Left hindlimb (tissue), 1 donor: ENCODE measurements around the gene ZNF579.
A peak's percentile ranks its signal among the peaks of the same experiment; 100 is the strongest.

Source experiments
- DNase-seq: peaks from one replicate; pipeline ENCODE4 v3.0.0-alpha.2; 2018

ZNF579 gene

GRCh38 chr19:55580628-55581144 is at the start of gene ZNF579:
TSS of gene ZNF579 (minus strand) at chr19:55580848. CDS start at chr19:55579639, 1,209 bp downstream.
- DNase-seq, result peak; percentile 94

GRCh38 chr19:55626350-55626749 is 45.7 kb upstream of the ZNF579 start:
- DNase-seq, result no peak

GRCh38 chr19:55625004-55625326 is 44.3 kb upstream of the ZNF579 start:
- no peak for DNase-seq

GRCh38 chr19:55624109-55625003 is 43.7 kb upstream of the ZNF579 start, which contains the start of gene ZNF784:
TSS of gene ZNF784 (minus strand) at chr19:55624566. CDS start at chr19:55624561, 5 bp downstream.
- peak; percentile 95 for DNase-seq

GRCh38 chr19:55623561-55623960 is 42.9 kb upstream of the ZNF579 start:
- DNase-seq, result no peak

- DNase-seq, result no peak
Measured at GRCh38 chr19:55623130-55623529, 42.5 kb upstream of the ZNF579 start.

GRCh38 chr19:55622242-55622969 is 41.8 kb upstream of the ZNF579 start:
- no peak for DNase-seq

- DNase-seq, result no peak
Measured at GRCh38 chr19:55621673-55622231, 41.1 kb upstream of the ZNF579 start.

GRCh38 chr19:55621205-55621672 is 40.6 kb upstream of the ZNF579 start:
- DNase-seq, result no peak

- DNase-seq, result no peak
Measured at GRCh38 chr19:55620410-55621204, 40.0 kb upstream of the ZNF579 start.

GRCh38 chr19:55619286-55619685 is 38.6 kb upstream of the ZNF579 start:
- no peak for DNase-seq

GRCh38 chr19:55618426-55618825 is 37.8 kb upstream of the ZNF579 start:
- no peak for DNase-seq

- no peak for DNase-seq
Measured at GRCh38 chr19:55617426-55617825, 36.8 kb upstream of the ZNF579 start.

GRCh38 chr19:55616395-55616875 is 35.8 kb upstream of the ZNF579 start:
- DNase-seq, result no peak

GRCh38 chr19:55615543-55616394 is 35.1 kb upstream of the ZNF579 start:
- no peak for DNase-seq

GRCh38 chr19:55614711-55615542 is 34.3 kb upstream of the ZNF579 start:
- DNase-seq, result no peak

- DNase-seq, result no peak
Measured at GRCh38 chr19:55613930-55614710, 33.5 kb upstream of the ZNF579 start.

- no peak for DNase-seq
Measured at GRCh38 chr19:55613396-55613795, 32.7 kb upstream of the ZNF579 start.

- DNase-seq, result no peak
Measured at GRCh38 chr19:55611983-55612645, 31.5 kb upstream of the ZNF579 start.
